DMS153 treated with DMSO at 0.1 percent for 48 hours (cell line): ENCODE data around the gene PRAC2.

ENCODE experiments used
- DNase-seq: peaks from one replicate; lab custom pipeline; 2025; ENCODE audit not compliant: unreplicated experiment; lab: John Stamatoyannopoulos, UW

The PRAC2 gene

GRCh38 chr17:48753794-48754499 is 31.0 kb downstream of the PRAC2 start:
- DNase-seq, result no peak

- no peak for DNase-seq
Observed at GRCh38 chr17:48754500-48755261, 31.7 kb downstream of the PRAC2 start.

GRCh38 chr17:48755356-48755755 is 32.4 kb downstream of the PRAC2 start:
- DNase-seq, result no peak

GRCh38 chr17:48756830-48757251 is 33.9 kb downstream of the PRAC2 start:
- peak; percentile 37 for DNase-seq

GRCh38 chr17:48757524-48757961 is 34.6 kb downstream of the PRAC2 start:
- no peak for DNase-seq

- DNase-seq, result no peak
Observed at GRCh38 chr17:48759288-48759687, 36.3 kb downstream of the PRAC2 start.

GRCh38 chr17:48760411-48760810 is 37.4 kb downstream of the PRAC2 start:
- no peak for DNase-seq

- DNase-seq, result no peak
Observed at GRCh38 chr17:48761114-48761513, 38.1 kb downstream of the PRAC2 start.

- DNase-seq, result no peak
Observed at GRCh38 chr17:48767263-48767774, 44.3 kb downstream of the PRAC2 start.

GRCh38 chr17:48769009-48769675 is 46.2 kb downstream of the PRAC2 start:
- no peak for DNase-seq

GRCh38 chr17:48770954-48771353 is 48.0 kb downstream of the PRAC2 start:
- DNase-seq, result no peak

- no peak for DNase-seq
Observed at GRCh38 chr17:48773245-48773644, 50.3 kb downstream of the PRAC2 start.
